Renal cortical epithelial cell (primary cell): ENCODE data around the gene LCMT2. TPM values are rescaled to one million over a fixed set of nuclear protein-coding genes. Genes with fewer than 3 reads are reported as not detected.
"Not testable (repeated sequence)": the region's sequence is repeated elsewhere in the genome, so short reads cannot be mapped to it uniquely, and the experiment has no call there.

ENCODE experiments used
- DNase-seq: peaks from one replicate; pipeline ENCODE4 v3.0.0-alpha.2; 2011; ENCODE audit warnings: low read depth
- total RNA-seq: library from RNA; depleted of rRNA; stranded (reverse); fragments of >200 nt; gene quantifications from 2 replicates; pipeline ENCODE4 v1.2.3, GENCODE V29; 2014

The LCMT2 gene
- total RNA-seq, 1 donor from 2014 or later, result 16.6 TPM

DNA sequence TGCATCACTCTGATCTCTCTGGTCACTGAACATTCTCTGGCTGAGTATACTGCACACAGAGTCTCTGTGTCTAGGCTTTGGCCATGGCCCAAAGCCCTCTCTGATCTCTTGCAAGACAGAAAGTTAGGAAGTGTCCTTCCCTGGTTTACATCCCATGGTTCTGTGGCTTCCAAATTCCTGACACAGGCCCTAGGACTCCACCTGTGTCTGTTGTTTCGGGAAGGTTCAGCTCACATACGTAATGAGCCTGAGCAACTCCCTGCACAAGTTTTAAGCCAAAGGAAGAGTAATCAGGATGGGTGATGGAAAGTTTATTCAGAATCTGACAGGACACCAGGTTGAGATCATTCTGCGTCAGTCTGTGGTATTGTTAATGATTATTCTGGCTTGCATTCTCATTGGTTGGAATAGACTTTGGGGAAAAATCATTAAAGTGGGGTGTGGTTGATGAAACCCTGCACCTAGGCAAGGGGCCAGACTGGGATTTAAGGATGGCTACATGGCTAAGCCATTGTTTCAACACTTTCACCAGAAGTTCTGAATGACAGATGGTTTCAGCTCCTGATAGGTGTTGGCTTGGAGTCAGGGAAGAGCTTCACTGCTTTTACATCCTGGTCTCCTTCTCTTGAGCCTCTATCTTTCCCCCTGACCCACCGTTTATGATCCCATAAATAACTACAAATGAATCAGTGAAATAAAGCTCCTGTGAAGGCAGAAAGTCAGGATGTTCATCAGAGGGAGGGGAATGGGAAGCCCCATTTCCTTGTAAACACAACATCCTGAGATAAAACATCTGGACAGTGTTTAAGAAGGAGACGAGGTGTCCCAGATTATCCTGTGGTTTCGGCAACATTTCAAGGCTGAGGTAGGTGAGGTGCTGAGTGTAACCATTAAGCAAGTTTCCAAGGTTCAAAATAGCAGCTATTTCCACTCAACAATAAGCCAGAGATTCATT, 14.1 kb downstream of the LCMT2 start:
- peak; percentile 75 for DNase-seq

GRCh38 chr15:43314171-43314570, 16.2 kb downstream of the LCMT2 start:
- DNase-seq, result peak; percentile 46

DNA sequence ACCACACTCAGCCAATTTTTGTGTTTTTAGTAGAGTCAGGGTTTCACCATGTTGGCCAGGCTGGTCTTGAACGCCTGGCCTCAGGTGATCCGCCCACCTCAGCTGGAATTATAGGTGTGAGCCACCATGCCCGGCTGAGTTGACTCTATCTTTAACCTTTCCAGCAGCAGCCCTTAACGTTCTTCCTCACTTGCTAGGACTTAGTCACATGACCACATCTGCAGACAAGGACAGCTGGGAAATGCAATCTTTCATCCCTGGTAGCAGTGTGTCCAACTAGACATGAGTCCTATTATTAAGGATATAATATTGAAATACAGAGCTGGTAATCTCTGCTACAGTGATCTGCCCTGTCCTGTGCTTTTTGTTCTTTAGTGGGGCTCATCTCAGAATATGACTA, 18.0 kb downstream of the LCMT2 start:
- no peak for DNase-seq

DNA sequence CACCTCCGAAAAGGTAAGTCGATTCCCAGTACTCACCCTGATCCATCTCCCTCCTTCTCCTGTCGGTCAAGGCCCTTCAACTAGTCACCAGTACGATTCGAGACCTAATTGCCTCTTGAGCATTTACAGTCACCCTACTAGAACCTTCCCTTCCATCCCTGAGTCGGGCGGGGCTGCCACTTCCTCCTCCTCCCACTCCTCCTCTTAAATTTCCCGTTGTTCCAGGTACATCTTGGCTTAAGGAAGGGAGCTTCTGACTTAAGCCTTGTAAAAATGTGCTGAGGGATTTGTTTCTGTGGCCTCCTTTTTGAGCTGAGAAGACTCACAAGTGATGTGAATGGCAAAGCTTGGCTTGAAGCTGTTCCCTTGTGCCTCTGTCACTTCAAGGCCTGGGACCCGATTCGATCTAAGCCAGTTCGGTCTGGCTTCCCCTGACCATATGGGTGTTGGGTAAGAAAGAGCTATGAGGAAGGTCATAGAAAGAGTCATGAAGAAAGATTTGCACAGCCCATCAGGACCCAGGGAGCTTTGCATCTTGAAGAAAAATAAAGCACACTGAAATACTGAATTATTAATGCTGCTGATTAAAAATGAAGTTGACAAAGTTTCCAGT, 28.1 kb downstream of the LCMT2 start, which contains the start of gene TGM7:
Gene TGM7, minus strand, starts transcription at position 51 of the 613 bp plus-strand sequence.
- DNase-seq, result no peak

DNA sequence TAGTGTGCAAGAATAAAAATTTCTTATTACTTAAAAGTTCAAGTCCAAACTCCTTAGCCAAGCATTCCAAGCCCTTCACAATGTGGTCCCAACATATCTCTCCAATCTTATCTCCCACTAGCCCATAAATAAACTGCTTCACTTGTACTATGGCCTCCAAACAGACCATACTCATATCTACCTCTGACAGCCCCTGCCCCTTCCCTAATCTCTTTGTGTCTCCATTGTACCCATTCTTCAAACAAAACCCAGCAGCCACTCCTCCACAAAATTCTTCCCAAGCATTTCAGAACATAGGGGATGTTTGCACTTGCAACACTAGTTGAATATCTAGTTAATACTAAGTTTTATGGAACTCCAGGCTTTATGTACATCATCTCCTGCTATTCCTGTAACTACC, 30.5 kb downstream of the LCMT2 start:
- DNase-seq, result no peak

DNA sequence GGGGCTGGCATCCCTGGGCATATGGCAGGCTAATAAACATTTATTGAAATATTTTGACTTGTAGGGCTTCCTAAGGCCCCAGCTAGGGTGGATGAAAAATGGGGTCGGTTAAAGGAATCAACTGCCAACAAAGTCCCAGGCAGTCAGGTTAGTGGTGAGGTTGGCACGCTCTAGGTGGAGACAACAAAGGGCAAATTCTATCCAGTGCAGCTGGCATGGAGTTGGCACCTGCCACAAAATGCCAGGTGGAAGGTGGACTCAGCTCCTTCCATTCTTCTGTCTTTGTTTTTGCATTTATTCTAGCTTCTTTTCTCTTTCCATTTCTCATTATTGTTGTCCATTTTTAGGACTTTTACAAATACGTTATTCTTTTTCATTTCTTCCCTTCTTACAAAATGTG, 31.0 kb downstream of the LCMT2 start:
- DNase-seq, result no peak

DNA sequence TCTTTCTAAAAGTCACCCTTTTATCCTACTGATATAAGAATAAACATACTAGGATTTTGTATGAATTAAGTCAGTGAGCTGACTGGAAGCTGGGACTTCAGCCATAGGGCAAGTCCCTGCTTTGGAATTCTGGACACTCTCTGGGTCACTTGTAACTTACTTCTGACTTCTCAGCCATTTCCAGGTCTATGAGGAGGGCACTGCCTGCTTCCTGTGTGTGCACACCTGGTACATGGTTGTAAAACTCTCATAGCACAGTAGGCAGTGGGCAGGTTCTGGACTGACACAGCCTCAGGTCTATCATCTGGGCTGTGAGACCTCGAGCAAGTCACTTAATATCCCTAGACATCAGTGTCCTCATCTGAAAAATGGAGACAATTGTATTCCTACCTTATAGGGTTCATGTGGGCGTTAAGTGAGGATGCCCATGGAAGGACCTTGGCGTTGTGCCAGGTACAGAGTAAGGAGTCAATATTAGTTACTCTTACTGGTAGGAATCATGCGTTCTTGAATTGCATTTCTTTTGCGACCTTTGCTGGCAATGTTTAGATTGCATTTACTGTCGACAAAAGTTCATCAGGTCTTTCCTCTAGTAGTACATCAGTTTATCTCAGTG, 36.2 kb downstream of the LCMT2 start:
- no peak for DNase-seq

- no peak for DNase-seq
Observed at GRCh38 chr15:43293432-43293831, 36.9 kb downstream of the LCMT2 start.

- no peak for DNase-seq
Observed at GRCh38 chr15:43292375-43293078, 37.8 kb downstream of the LCMT2 start.

DNA sequence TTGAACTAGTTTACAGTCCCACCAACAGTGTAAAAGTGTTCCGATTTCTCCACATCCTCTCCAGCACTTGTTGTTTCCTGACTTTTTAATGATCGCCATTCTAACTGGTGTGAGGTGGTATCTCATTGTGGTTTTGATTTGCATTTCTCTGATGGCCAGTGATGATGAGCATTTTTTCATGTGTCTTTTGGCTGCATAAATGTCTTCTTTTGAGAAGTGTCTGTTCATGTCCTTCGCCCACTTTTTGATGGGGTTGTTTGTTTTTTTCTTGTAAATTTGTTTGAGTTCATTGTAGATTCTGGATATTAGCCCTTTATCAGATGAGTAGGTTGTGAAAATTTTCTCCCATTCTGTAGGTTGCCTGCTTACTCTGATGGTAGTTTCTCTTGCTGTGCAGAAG, 40.7 kb downstream of the LCMT2 start:
- not testable (repeated sequence) for DNase-seq

DNA sequence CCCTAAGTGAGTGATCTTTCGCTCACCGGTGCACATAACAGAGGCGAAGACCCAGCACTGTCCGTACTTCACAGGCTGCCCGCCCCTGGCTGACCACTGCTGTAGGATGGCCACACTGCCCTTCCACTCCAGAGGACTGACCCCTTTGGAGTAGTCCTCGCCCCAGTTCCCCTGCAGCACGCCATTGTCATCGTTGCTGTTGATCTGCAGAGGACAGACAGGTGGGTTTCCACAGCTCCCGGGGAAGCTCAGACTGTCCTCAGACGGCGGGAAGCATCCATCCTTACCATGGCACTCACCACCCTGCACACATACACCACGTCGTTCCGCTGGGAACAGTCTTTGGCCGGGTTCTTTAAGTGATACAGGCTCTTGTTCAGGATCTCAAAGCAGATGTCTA, 43.1 kb downstream of the LCMT2 start:
- no peak for DNase-seq

GRCh38 chr15:43286074-43286473, 44.3 kb downstream of the LCMT2 start:
- DNase-seq, result no peak

GRCh38 chr15:43285609-43286037, 44.8 kb downstream of the LCMT2 start:
- peak; percentile 51 for DNase-seq

DNA sequence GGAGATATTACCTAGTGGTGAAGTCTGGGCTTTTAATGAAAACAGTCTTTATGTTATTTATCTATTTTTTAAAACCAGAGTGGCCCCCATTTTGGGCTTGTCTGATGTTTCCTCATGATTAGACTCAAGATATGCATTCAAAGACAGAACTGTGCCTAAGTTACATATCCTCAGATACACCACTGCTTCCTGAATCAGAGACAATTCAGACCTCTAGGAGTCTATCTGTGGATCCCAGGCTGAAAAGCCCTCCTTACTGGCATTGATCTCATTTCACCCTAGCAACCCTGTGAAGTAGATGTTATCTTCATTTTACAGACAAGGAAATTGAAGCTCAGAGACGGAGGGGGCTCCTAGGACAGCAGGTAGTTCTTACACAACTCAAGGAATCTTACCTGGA, 46.8 kb downstream of the LCMT2 start:
- no peak for DNase-seq

DNA sequence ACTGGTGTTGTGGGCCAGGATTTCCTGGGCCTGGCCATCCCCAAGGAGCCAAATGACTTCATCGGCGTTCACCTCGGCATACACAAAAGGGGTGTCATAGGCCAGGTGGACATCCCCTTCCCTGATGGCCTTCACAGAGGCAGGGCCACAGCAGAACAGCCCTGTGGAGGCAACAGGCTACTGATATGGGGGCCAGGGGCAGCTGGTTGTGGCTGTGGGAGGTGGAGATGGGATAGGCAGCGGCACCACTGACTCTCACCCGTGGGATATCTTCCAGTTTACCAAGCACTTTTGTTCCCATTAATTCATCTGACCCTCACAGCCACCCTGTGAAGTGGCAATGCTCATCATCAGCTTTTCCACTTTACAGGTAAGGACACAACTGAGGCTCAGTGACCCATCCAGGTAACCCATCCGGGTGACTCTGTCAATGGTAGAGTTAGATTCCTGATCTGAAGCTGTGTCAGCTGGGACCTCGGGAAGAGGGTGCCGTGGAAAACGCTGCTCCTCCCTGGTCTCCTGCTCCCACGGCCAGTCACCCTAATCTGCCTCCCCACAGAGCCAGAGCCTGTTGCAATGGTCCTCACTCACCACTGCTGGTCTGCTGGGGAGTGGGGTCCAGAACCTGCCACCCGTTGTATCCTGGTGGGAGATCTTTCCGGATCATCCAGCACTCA, 48.3 kb downstream of the LCMT2 start:
- no peak for DNase-seq

DNA sequence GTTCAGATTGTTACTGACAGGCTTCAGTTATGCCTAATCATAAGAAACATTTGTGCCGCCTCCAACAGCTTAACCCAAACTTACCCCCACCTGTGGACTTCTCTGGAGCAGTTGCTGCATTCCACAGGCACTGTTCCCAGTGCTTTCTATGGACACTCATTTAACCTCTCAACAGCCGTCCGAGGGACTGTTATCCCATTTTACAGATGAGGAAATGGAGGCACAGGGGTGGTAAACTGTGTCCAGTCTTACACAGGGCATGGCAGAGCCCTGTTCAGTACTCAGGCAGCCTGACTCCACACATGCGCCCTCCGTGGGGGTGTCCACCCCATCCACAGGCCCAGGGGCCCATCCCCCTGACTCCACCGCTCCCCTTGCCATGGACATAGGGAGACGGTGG, 49.4 kb downstream of the LCMT2 start:
- DNase-seq, result no peak

- no peak for DNase-seq
Observed at GRCh38 chr15:43279496-43279895, 50.9 kb downstream of the LCMT2 start.

DNA sequence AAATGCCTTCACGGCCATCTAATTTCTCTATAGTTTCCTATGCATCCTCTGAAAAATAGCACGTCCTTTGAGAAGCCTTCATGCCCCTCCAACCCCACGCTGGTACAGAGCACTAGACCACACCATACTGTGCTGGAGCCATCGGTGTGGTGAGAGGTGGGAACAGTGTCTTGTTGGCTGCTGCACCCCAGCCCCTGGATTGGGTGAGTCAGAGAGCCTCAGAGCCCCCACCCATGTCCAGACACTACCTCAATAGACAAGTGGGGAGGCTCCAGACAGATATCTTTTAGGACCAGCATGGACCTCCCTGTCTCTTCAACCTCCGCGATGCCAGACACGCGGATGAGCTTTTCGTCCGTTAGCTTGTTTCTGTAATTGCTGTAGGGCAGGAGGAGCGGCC, 51.5 kb downstream of the LCMT2 start:
- no peak for DNase-seq

GRCh38 chr15:43277901-43278300, 52.5 kb downstream of the LCMT2 start:
- DNase-seq, result no peak

DNA sequence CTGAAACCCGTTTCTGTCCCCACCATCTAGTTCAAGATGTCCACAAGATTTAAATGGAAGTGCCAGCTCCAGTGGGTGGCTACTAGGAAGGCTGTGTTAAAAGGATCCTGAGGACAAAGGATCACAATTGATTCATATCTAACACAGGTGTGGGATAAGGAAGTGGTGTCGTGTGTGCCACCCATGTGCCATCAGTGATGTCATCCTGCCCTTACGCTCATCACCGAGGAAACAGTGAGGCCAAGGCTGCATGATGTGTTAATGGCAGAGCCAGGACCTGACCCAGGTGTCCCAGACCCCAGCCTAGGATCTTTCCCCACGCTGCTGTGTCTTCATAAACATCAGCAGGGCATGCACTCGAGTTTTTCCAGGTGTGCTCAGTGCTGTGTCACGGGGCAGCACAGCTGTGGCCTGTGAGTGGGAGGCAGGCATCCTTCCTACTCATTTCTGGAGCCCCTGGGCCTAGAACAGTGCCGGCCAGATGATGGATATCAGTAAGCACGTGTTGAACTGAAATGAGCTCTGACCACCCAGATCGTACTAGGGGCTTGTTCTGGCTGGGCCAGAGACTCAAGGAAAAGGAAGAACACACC, 53.0 kb downstream of the LCMT2 start:
- DNase-seq, result no peak

GRCh38 chr15:43276563-43277200, 53.7 kb downstream of the LCMT2 start:
- no peak for DNase-seq
